ENCODE results near the gene RPL32. TPM values are rescaled to one million over a fixed set of nuclear protein-coding genes. Genes with fewer than 3 reads are reported as not detected.
A peak's percentile ranks its signal among the peaks of the same experiment; 100 is the strongest.
"Not testable (repeated sequence)": the region's sequence is repeated elsewhere in the genome, so short reads cannot be mapped to it uniquely, and the experiment has no call there.

RPL32 gene
- total and polyA plus RNA-seq, 4 donors = 218 to 1,124 (median 577) TPM

DNA sequence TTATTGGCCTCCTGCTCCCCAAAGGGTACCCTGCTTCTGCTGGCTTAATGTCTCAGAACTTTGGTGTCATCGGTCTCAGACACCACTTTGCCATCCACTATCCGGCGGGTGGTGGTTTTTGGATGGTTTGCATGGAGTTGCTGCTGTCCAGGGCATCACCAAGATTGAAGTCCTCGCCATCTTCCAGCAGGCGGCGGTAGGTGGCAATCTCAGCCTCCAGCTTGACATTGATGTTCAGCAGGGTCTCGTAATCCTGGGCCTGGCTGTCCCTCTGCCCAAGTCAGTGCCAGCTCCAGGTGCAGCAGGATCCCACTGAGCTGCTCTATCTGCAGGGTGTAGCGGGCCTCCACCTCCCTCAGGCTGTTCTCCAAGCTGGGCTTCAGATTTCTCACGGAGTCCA is 54.0 kb downstream of the RPL32 start:
- WGBS = 46% methylated on average over 9 of the region's 9 CpGs
- not testable (repeated sequence) for H3K4me3 ChIP-seq (ENCODE audit: low read depth in 1 of 3, low read length in 3 of 3); H3K36me3 ChIP-seq (ENCODE audit: control insufficient read depth in 4 of 4, insufficient read depth in 3 of 4, low read depth in 1 of 4, low read length in 3 of 4); H3K27ac ChIP-seq (ENCODE audit: low read depth in 1 of 2, low read length in 2 of 2); H3K27me3 ChIP-seq (ENCODE audit: control insufficient read depth in 4 of 4, insufficient read depth in 4 of 4, low read length in 3 of 4); H3K4me1 ChIP-seq (ENCODE audit: control insufficient read depth in 4 of 4, insufficient read depth in 4 of 4, low read length in 3 of 4); H3K9ac ChIP-seq (ENCODE audit: low read depth in 1 of 2, low read length in 2 of 2); H3K9me3 ChIP-seq (ENCODE audit: control insufficient read depth in 4 of 4, low read length in 3 of 4)
- TF ChIP-seq, protein P1, sequence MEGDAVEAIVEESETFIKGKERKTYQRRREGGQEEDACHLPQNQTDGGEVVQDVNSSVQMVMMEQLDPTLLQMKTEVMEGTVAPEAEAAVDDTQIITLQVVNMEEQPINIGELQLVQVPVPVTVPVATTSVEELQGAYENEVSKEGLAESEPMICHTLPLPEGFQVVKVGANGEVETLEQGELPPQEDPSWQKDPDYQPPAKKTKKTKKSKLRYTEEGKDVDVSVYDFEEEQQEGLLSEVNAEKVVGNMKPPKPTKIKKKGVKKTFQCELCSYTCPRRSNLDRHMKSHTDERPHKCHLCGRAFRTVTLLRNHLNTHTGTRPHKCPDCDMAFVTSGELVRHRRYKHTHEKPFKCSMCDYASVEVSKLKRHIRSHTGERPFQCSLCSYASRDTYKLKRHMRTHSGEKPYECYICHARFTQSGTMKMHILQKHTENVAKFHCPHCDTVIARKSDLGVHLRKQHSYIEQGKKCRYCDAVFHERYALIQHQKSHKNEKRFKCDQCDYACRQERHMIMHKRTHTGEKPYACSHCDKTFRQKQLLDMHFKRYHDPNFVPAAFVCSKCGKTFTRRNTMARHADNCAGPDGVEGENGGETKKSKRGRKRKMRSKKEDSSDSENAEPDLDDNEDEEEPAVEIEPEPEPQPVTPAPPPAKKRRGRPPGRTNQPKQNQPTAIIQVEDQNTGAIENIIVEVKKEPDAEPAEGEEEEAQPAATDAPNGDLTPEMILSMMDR (IDR thresholded peaks at IDR 0.05; ENCODE audit: low read depth, low read length, missing input control) = peak; percentile 37
- peak; percentile 10 to 40 for TF ChIP-seq RAD21 (IDR thresholded peaks at IDR 0.05)
- DNase-seq (ENCODE audit: low spot score) = peak; percentile 54

DNA sequence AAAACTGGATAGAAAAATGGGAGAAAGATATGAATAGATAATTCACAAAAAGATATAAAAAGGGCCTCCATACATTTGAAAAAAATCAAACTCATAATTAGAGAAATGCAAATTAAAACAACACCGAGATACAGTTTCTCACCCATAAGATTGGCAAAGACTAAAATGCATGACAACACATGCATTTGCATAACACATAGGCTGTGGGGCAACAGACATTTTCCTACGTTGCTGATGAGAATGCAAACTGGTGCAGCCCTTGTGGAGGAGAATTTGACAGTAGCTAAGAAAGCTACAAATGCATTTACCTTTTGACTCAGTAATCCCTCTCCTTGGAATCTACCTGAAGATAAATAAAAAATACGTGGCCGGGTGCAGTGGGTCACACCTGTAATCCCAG is 56.3 kb downstream of the RPL32 start:
- Histone ChIP-seq H3K9ac (ENCODE audit: low read depth in 1 of 2, low read length in 2 of 2) (no peak overlapping the region), H3K4me3 (ENCODE audit: low read depth in 1 of 3, low read length in 3 of 3) (no peak overlapping the region), H3K27ac (ENCODE audit: low read depth in 1 of 2, low read length in 2 of 2) (no peak overlapping the region), H3K9me3 (ENCODE audit: control insufficient read depth in 4 of 4, low read length in 3 of 4) (no peaks in the 10 kb centered on the region), H3K36me3 (ENCODE audit: control insufficient read depth in 4 of 4, insufficient read depth in 3 of 4, low read depth in 1 of 4, low read length in 3 of 4) (no peaks in the 10 kb centered on the region), H3K4me1 (ENCODE audit: control insufficient read depth in 4 of 4, insufficient read depth in 4 of 4, low read length in 3 of 4) (peaks cover 0 to 6% (median 2%) of the 10 kb centered on the region in 4 donors), H3K27me3 (ENCODE audit: control insufficient read depth in 4 of 4, insufficient read depth in 4 of 4, low read length in 3 of 4) (no peaks in the 10 kb centered on the region)
- DNase-seq (ENCODE audit: low spot score) = no peak
- 78% methylated on average over 4 of the region's 4 CpGs for WGBS
- TF ChIP-seq NR2F2 (IDR thresholded peaks at IDR 0.05) = no peak
- TF ChIP-seq ZBTB33 (IDR thresholded peaks at IDR 0.05) = no peak

Small RNAs within 50 kb of the gene (small RNA-seq; reads per million reads assigned to genes)
- gene AC034198.1 = not detected

Other genes with a start within 250 kb of the RPL32 start
- 10 to 100 TPM; 74.2 to 92.3 TPM for gene RAF1, start 177.4 kb downstream of the RPL32 start, total RNA-seq
- 10 to 100 TPM; 44.3 to 52.3 TPM for gene RAF1, start 177.4 kb downstream of the RPL32 start, polyA plus RNA-seq
- gene TMEM40, start 82.3 kb downstream of the RPL32 start, total RNA-seq = under 1 TPM in 1 of 2 donors, not detected in 1; 0.79 TPM
- under 1 TPM in 1 of 2 donors, not detected in 1; 0.57 TPM for gene TMEM40, start 82.3 kb downstream of the RPL32 start, polyA plus RNA-seq
- 1 to 10 TPM in 1 of 2 donors, under 1 TPM in 1; 0.84 to 1.0 TPM for gene CAND2, start 44.9 kb downstream of the RPL32 start, total RNA-seq
- 1 to 10 TPM in 1 of 2 donors, under 1 TPM in 1; 0.38 to 1.6 TPM for gene CAND2, start 44.9 kb downstream of the RPL32 start, polyA plus RNA-seq
- 10 to 100 TPM; 54.7 to 56.0 TPM for gene IQSEC1, start 231.9 kb upstream of the RPL32 start, total RNA-seq
- gene IQSEC1, start 231.9 kb upstream of the RPL32 start, polyA plus RNA-seq = 10 to 100 TPM; 12.7 to 17.7 TPM